RWPE1 (cell line): ENCODE measurements around the gene DEAF1.

Experiments
- CTCF ChIA-PET: fragments of 350-600 bp; sonication (Branson Sonifier 250); formaldehyde crosslinking; extraction: SDS; loops from one replicate; lab custom pipeline; 2021; lab: Yijun Ruan, JAX
- POLR2A ChIA-PET: fragments of 400-600 bp; formaldehyde crosslinking; extraction: SDS; loops from one replicate; lab custom pipeline; 2020; ENCODE audit warnings: antibody characterized with exemption; ENCODE audit not compliant: low non-redundant PET; lab: Yijun Ruan, JAX
- DNase-seq: peaks from one replicate; pipeline ENCODE4 v3.0.0; 2012; ENCODE audit warnings: low spot score
- H3K27ac ChIP-seq: fragments of 450-650 bp; 2 replicates; pipeline ENCODE4 v1.5.1; 2017
- CTCF ChIP-seq: fragments of 450-650 bp; conservative IDR thresholded peaks from 2 replicates; pipeline ENCODE4 v1.5.1; 2017; ENCODE audit warnings: low read depth, mild to moderate bottlenecking

The DEAF1 gene

GRCh38 chr11:705646-706438, 10.8 kb upstream of the DEAF1 start, which contains the start of gene EPS8L2:
Gene EPS8L2 (plus strand): TSS chr11:706231. CDS start chr11:709408, 3,177 bp downstream.
- no peak for TF ChIP-seq CTCF
- DNase-seq, result no peak
- peak within 1 kb of the TSS; percentile 97 for H3K27ac ChIP-seq
- ChIA-PET POLR2A (interaction anchor here (0.5 to 1.2 kb wide), 3 partner anchors 13 to 22 kb away, joined by 3 to 4 read pairs (median 4); no protein-coding TSS in a partner anchor), CTCF (interaction anchor here (1.0 to 1.3 kb wide), 2 partner anchors 17 to 92 kb away, joined by 3 read pairs; no protein-coding TSS in a partner anchor)

- ChIA-PET POLR2A (interaction anchor here (0.5 to 0.6 kb wide), 5 partner anchors 12 to 342 kb away, joined by 3 to 7 read pairs (median 4); no protein-coding TSS in a partner anchor), CTCF (interaction anchor here (0.6 to 1.0 kb wide), 2 partner anchors 18 to 30 kb away, joined by 3 to 4 read pairs; no protein-coding TSS in a partner anchor)
- no peak for DNase-seq
- no peak for TF ChIP-seq CTCF
- peak overlapping the region; percentile 97 for H3K27ac ChIP-seq
Observed at GRCh38 chr11:704781-705645, 10.0 kb upstream of the DEAF1 start.

GRCh38 chr11:704228-704674, 9.2 kb upstream of the DEAF1 start:
- ChIA-PET POLR2A (interaction anchor here (0.5 to 0.6 kb wide), 3 partner anchors 14 to 342 kb away, joined by 3 to 7 read pairs (median 5); no protein-coding TSS in a partner anchor), CTCF (interaction anchor here (0.6 to 1.3 kb wide), 3 partner anchors 19 to 183 kb away, joined by 4 to 5 read pairs (median 4); no protein-coding TSS in a partner anchor)
- peak overlapping the region; percentile 97 for H3K27ac ChIP-seq
- TF ChIP-seq CTCF, result no peak
- DNase-seq, result no peak

- peak overlapping the region; percentile 97 for H3K27ac ChIP-seq
- CTCF ChIA-PET, result interaction anchor here (0.5 to 1.3 kb wide), 2 partner anchors 19 to 413 kb away, joined by 3 to 5 read pairs; no protein-coding TSS in a partner anchor
- POLR2A ChIA-PET, result no interaction called here
Observed at GRCh38 chr11:703506-703905, 8.5 kb upstream of the DEAF1 start.

More at GRCh38 chr11:703506-703905, 8.5 kb upstream of the DEAF1 start:
- no peak for DNase-seq
- no peak for TF ChIP-seq CTCF
